Ovary (tissue), 3 donors: ENCODE results near the gene ZBTB43.

Experiments used
- CTCF ChIP-seq, 3 donors: fragments of 450-650 bp in 2 of 3; fragments of 200-600 bp in 1 of 3; IDR thresholded peaks; one replicate each; pipeline versions ENCODE4 v1.5.1 to v1.8.0; 2016 to 2022; ENCODE audit warnings: antibody characterized with exemption in 3 of 3, mild to moderate bottlenecking in 1 of 3
- POLR2A ChIP-seq: fragments of 450-650 bp; IDR thresholded peaks from one replicate; pipeline ENCODE4 v1.6.1; 2017; ENCODE audit warnings: antibody characterized with exemption, mild to moderate bottlenecking, moderate library complexity
- donor health status: DM: no; HTN: no; CAD: no.

DNA sequence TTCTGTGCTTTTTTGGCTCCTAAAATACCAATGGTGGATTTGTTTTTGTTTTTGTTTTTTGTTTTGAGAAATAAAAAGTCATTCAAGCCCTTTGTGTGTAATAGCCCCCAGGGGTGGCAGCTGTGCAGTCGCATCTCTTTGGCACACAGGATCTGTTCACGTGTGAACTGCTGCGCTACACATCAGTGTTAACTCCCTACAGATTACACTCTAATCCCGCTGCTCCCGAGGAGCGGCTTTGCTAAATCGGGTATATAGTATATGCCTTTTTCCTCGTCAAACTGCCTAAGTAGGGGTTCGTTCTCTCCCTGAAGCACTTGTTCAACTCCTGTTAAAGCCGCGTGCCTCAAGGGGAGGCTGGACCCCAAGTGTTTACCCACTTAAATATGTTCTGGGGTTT is 77.9 kb downstream of the ZBTB43 start:
- TF ChIP-seq CTCF (IDR thresholded peaks at IDR 0.05), result no peak
- no peak for TF ChIP-seq POLR2A
